ENCODE measurements around the gene USP15.

USP15 gene

GRCh38 chr12:62370189-62370588, 110.0 kb downstream of the USP15 start:
- no peak for DNase-seq (ENCODE audit: extremely low spot score)
- POLR2A ChIA-PET, result no interaction called here
- CTCF ChIA-PET, result interaction anchor here (0.9 to 1.5 kb wide), 2 partner anchors 10 to 41 kb away, joined by 3 read pairs; no protein-coding TSS in a partner anchor
- TF ChIP-seq CTCF (IDR thresholded peaks at IDR 0.05; ENCODE audit: control extremely low read depth, extremely low read depth, low read depth, missing control alignments), result no peak

- TF ChIP-seq CTCF (IDR thresholded peaks at IDR 0.05; ENCODE audit: control extremely low read depth, extremely low read depth, low read depth, missing control alignments), result no peak
- CTCF ChIA-PET, result interaction anchor here (1.4 to 1.9 kb wide), 2 partner anchors 11 to 35 kb away, joined by 3 to 6 read pairs; no protein-coding TSS in a partner anchor
- POLR2A ChIA-PET, result no interaction called here
- no peak for DNase-seq (ENCODE audit: extremely low spot score)
Observed at GRCh38 chr12:62371661-62372060, 111.5 kb downstream of the USP15 start.

- TF ChIP-seq CTCF (IDR thresholded peaks at IDR 0.05; ENCODE audit: control extremely low read depth, extremely low read depth, low read depth, missing control alignments), result no peak
- ChIA-PET POLR2A (no interaction called here), CTCF (interaction anchor here (1.4 to 1.9 kb wide), 2 partner anchors 10 to 35 kb away, joined by 3 to 6 read pairs; no protein-coding TSS in a partner anchor)
- DNase-seq (ENCODE audit: extremely low spot score), result no peak
Observed at GRCh38 chr12:62372134-62372533, 111.9 kb downstream of the USP15 start.

GRCh38 chr12:62372825-62373224, 112.6 kb downstream of the USP15 start:
- no peak for TF ChIP-seq CTCF (IDR thresholded peaks at IDR 0.05; ENCODE audit: control extremely low read depth, extremely low read depth, low read depth, missing control alignments)
- DNase-seq (ENCODE audit: extremely low spot score), result no peak
- POLR2A ChIA-PET, result no interaction called here
- CTCF ChIA-PET, result interaction anchor here (1.9 kb wide), 1 partner anchor 10 kb away, joined by 6 read pairs; no protein-coding TSS in a partner anchor

GRCh38 chr12:62375603-62376002, 115.4 kb downstream of the USP15 start:
- TF ChIP-seq CTCF (IDR thresholded peaks at IDR 0.05; ENCODE audit: control extremely low read depth, extremely low read depth, low read depth, missing control alignments), result no peak
- no peak for DNase-seq (ENCODE audit: extremely low spot score)
- CTCF ChIA-PET, result interaction anchor here (0.7 kb wide), 1 partner anchor 31 kb away, joined by 3 read pairs; no protein-coding TSS in a partner anchor
- POLR2A ChIA-PET, result no interaction called here

GRCh38 chr12:62379026-62379722, 119.0 kb downstream of the USP15 start:
- TF ChIP-seq CTCF (IDR thresholded peaks at IDR 0.05; ENCODE audit: control extremely low read depth, extremely low read depth, low read depth, missing control alignments), result no peak
- CTCF ChIA-PET, result interaction anchor here (1.0 to 1.6 kb wide), 5 partner anchors 9 to 59 kb away, joined by 3 to 6 read pairs (median 3); no protein-coding TSS in a partner anchor
- POLR2A ChIA-PET, result no interaction called here
- DNase-seq (ENCODE audit: extremely low spot score), result no peak
